K562 (cell line): ENCODE data around the gene ACTR5. TPM values are rescaled to one million over a fixed set of nuclear protein-coding genes. Genes with fewer than 3 reads are reported as not detected.

Source experiments
- ATAC-seq: fragments of 200-7000 bp; cut with Tn5 transposase; 3 replicates; pipeline ENCODE4 v1.9.1; 2020; ENCODE audit warnings: moderate library complexity
- BruUV-seq: library from RNA; stranded (reverse); fragments of 400-500 nt; replicated peaks from 2 replicates; lab custom pipeline; 2021; lab: Mats Ljungman, UMichigan
- CTCF ChIA-PET: fragments of 300-600 bp; formaldehyde crosslinking; extraction: SDS; loops from one replicate; lab custom pipeline; 2021; ENCODE audit warnings: low intra/inter-chr PET ratio; lab: Yijun Ruan, JAX
- POLR2A ChIA-PET: fragments of 300-600, 350-650 bp; sonication (Branson Sonifier 250); formaldehyde crosslinking; extraction: SDS; loops from one replicate; lab custom pipeline; 2021; ENCODE audit warnings: antibody characterized with exemption, inconsistent platforms; lab: Yijun Ruan, JAX
- DNase-seq, 4 experiments: peaks; one replicate each; pipeline versions ENCODE4 v3.0.0 to v3.0.0-alpha.2; 2011 to 2018; ENCODE audit warnings: low spot score in 3 of 4, mixed read lengths in 3 of 4; ENCODE audit errors: extremely low read depth in 1 of 4
- FAIRE-seq: peaks from 2 replicates; lab custom pipeline; 2011; peaks lifted over from hg19 to GRCh38; lab: Jason Lieb, UNC
- H2AFZ ChIP-seq: 2 replicates; pipeline ENCODE4 v1.6.0; 2011; ENCODE audit warnings: low read depth, low read length, control low read depth, inconsistent platforms
- H3K27ac ChIP-seq: fragments of 200-600 bp; 3 replicates; pipeline ENCODE4 v1.8.0; 2011; ENCODE audit warnings: low read depth, mild to moderate bottlenecking, control low read depth, inconsistent platforms, low read length, moderate library complexity, mixed read lengths; ENCODE audit errors: extremely low read depth
- H3K27me3 ChIP-seq, 2 experiments: fragments of 300-600 bp in 1 of 2; 2 replicates in 1 of 2; 3 replicates in 1 of 2; pipeline versions ENCODE4 v1.6.0 to v1.8.0; 2011; ENCODE audit warnings: inconsistent platforms in 2 of 2, low read length in 2 of 2, mild to moderate bottlenecking in 1 of 2, mixed read lengths in 1 of 2, moderate library complexity in 1 of 2; ENCODE audit not compliant: control insufficient read depth in 2 of 2, insufficient read depth in 2 of 2
- H3K36me3 ChIP-seq: fragments of 300-600 bp; 3 replicates; pipeline ENCODE4 v1.8.0; 2011; ENCODE audit warnings: mild to moderate bottlenecking, low read length, inconsistent platforms; ENCODE audit not compliant: control insufficient read depth, insufficient read depth
- H3K4me1 ChIP-seq, 2 experiments: fragments of 200-600 bp in 1 of 2; replicated peaks in 1 of 2; 2 replicates in 1 of 2; 3 replicates in 1 of 2; pipeline versions ENCODE4 v1.5.1 to v1.8.0; 2011; ENCODE audit warnings: inconsistent platforms in 2 of 2, low read length in 2 of 2, mild to moderate bottlenecking in 1 of 2, mixed read lengths in 1 of 2, moderate library complexity in 1 of 2; ENCODE audit not compliant: control insufficient read depth in 2 of 2, insufficient read depth in 2 of 2
- H3K4me2 ChIP-seq: 2 replicates; pipeline ENCODE4 v1.6.1; 2011; ENCODE audit warnings: low read length, control low read depth, inconsistent platforms, mixed read lengths; ENCODE audit not compliant: insufficient read depth
- H3K4me3 ChIP-seq: fragments of 200-600 bp; sonication (generic), shearing (Covaris generic); 2 replicates; pipeline ENCODE4 v1.5.1; 2016; ENCODE audit warnings: control low read depth, inconsistent platforms
- H3K79me2 ChIP-seq: fragments of 200-600 bp; 3 replicates; pipeline ENCODE4 v1.8.0; 2011; ENCODE audit warnings: low read length, inconsistent platforms; ENCODE audit not compliant: control insufficient read depth, insufficient read depth
- H3K9ac ChIP-seq, 2 experiments: 2 replicates each; pipeline versions ENCODE4 v1.6.0 to v1.6.1; 2011; ENCODE audit warnings: low read depth in 2 of 2, low read length in 2 of 2, control low read depth in 1 of 2, inconsistent platforms in 1 of 2, mild to moderate bottlenecking in 1 of 2, mixed read lengths in 1 of 2; ENCODE audit not compliant: insufficient read depth in 1 of 2
- H3K9me1 ChIP-seq: one replicate; pipeline ENCODE4 v1.6.0; 2011; ENCODE audit warnings: inconsistent platforms, mild to moderate bottlenecking, low read length, moderate library complexity; ENCODE audit not compliant: control insufficient read depth, insufficient read depth
- H3K9me3 ChIP-seq: replicated peaks from 2 replicates; pipeline ENCODE4 v1.5.1; 2011; ENCODE audit warnings: low read depth, low read length, inconsistent platforms; ENCODE audit not compliant: control insufficient read depth, insufficient read depth
- H4K20me1 ChIP-seq: replicated peaks from 2 replicates; pipeline ENCODE4 v1.6.1; 2011; ENCODE audit warnings: low read length, inconsistent platforms, mixed read lengths; ENCODE audit not compliant: control insufficient read depth, insufficient read depth
- HMBOX1 ChIP-seq: sonication (generic); IDR thresholded peaks from 2 replicates; pipeline ENCODE4 v1.6.1; 2016
- ZNF316 ChIP-seq: fragments of 450-650 bp; IDR thresholded peaks from 2 replicates; pipeline ENCODE4 v1.6.1; 2016
- WGBS: fragments of 100-300 bp; shearing (Covaris generic); methylation state at CpG from one replicate; pipeline ENCODE4 v1.1.6; 2016; ENCODE audit warnings: low coverage, mixed read lengths; ENCODE audit not compliant: insufficient coverage; ENCODE audit errors: missing lambda C conversion rate; 5-methylcytosine and 5-hydroxymethylcytosine counted together
- in situ Hi-C: fragments of 300-500 bp; cut with MboI; formaldehyde crosslinking; loops from 4 replicates; pipeline ENCODE4 v1.15.0; 2018; ENCODE audit warnings: inconsistent platforms, mixed read lengths
- intact Hi-C: fragments of 100-400 bp; cut with micrococcal nuclease; formaldehyde crosslinking; loops from 2 replicates; pipeline ENCODE4 v1.14.2; 2022
- polyA plus RNA-seq, 8 experiments: library from polyadenylated mRNA; depleted of rRNA in 4 of 8; stranded (reverse) in 5 of 8; unstranded in 3 of 8; fragments of >200 nt; fragmentation: Nextera tagmentation in 2 of 8; fragmentation: Illumina TruSeq in 1 of 8; extraction: Ambion mirVana in 2 of 8; extraction: Trizol in 1 of 8; gene quantifications; 2 replicates each; pipeline versions ENCODE4 v1.2.1 to v1.2.3, GENCODE V29; 2011 to 2014; ENCODE audit warnings: inconsistent platforms in 1 of 8, missing spikeins in 1 of 8
- total RNA-seq, 7 experiments: library from RNA; depleted of rRNA in 6 of 7; stranded (reverse); fragments of >200 nt in 6 of 7; fragmentation: Illumina TruSeq in 2 of 7; extraction: Trizol in 2 of 7; gene quantifications; 2 replicates each; pipeline versions ENCODE4 v1.2.1 to v1.2.3, GENCODE V29; 2011 to 2021; ENCODE audit warnings: low replicate concordance in 1 of 7

The ACTR5 gene
- total and polyA plus RNA-seq, 9 of the 15 experiments (the other 6 are each of a cell fraction or from before 2014, with no cell fraction given) = 0.93 to 18.8 (median 12.9) TPM

DNA sequence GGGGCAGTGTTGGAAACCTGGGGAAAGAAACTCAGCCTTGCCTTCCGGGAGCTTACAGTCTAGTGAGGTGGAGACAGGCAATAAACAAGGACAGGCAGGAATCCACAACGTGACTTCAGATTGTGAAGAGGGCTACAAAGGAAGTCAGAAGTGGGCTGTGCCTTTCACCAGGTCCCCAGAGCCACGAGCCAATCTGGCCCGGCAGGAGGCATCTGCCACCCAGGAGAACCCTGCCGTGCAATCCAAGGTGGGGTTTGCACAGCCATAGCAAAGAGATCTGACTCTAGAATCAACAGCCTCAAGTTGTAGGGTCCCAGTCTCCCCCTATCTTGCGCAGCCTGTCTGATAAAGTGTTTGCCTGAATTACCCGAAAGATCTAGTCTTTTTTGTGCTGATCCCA is 18.5 kb upstream of the ACTR5 start:
- no peaks in the 10 kb centered on the region for H3K36me3 ChIP-seq
- FAIRE-seq = no peak
- DNase-seq = no peak
- H3K9ac ChIP-seq = no peak overlapping the region
- WGBS = 43% methylated on average over 7 of the region's 7 CpGs
- H2AFZ ChIP-seq = no peak overlapping the region
- BruUV-seq = no TSS peak
- ChIA-PET POLR2A (interaction anchor here (0.6 kb wide), 1 partner anchor 28 kb away, joined by 3 read pairs; no protein-coding TSS in a partner anchor), CTCF (interaction anchor here (0.6 to 3.9 kb wide), 3 partner anchors 84 to 786 kb away, joined by 3 to 22 read pairs (median 3); no protein-coding TSS in a partner anchor)
- H3K4me2 ChIP-seq = no peak overlapping the region
- no peaks in the 10 kb centered on the region; the same call in 1 of the 2 replicates for H4K20me1 ChIP-seq
- H3K27me3 ChIP-seq = peaks cover 32 to 73% of the 10 kb centered on the region in 2 experiments
- no peak overlapping the region for H3K27ac ChIP-seq
- H3K4me3 ChIP-seq = no peak overlapping the region
- in situ Hi-C loops = loop anchor here (5.0 kb wide), 1 partner anchor 82 kb away; no protein-coding TSS in a partner anchor
- peaks cover 8 to 42% of the 10 kb centered on the region in 2 experiments; a peak in 4 of 5 replicates for H3K4me1 ChIP-seq
- no peaks in the 10 kb centered on the region for H3K9me3 ChIP-seq
- ATAC-seq = no peak
- no peaks in the 10 kb centered on the region for H3K79me2 ChIP-seq
- intact Hi-C loops = loop anchor here (2.0 to 10.0 kb wide), 3 partner anchors 21 to 315 kb away; no protein-coding TSS in a partner anchor
- no peaks in the 10 kb centered on the region for H3K9me1 ChIP-seq
- TF ChIP-seq HMBOX1 = no peak
- 0 out of 2 replicates have a peak, but pooled peaks have one; percentile 7 for TF ChIP-seq ZNF316
